ENCODE results near the gene PPP1R16B.

Gene PPP1R16B

GRCh38 chr20:38905375-38905774 lies 99.9 kb downstream of the PPP1R16B start:
- H3K27ac ChIP-seq: no peak overlapping the region
- TF ChIP-seq, protein P1, sequence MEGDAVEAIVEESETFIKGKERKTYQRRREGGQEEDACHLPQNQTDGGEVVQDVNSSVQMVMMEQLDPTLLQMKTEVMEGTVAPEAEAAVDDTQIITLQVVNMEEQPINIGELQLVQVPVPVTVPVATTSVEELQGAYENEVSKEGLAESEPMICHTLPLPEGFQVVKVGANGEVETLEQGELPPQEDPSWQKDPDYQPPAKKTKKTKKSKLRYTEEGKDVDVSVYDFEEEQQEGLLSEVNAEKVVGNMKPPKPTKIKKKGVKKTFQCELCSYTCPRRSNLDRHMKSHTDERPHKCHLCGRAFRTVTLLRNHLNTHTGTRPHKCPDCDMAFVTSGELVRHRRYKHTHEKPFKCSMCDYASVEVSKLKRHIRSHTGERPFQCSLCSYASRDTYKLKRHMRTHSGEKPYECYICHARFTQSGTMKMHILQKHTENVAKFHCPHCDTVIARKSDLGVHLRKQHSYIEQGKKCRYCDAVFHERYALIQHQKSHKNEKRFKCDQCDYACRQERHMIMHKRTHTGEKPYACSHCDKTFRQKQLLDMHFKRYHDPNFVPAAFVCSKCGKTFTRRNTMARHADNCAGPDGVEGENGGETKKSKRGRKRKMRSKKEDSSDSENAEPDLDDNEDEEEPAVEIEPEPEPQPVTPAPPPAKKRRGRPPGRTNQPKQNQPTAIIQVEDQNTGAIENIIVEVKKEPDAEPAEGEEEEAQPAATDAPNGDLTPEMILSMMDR (conservative IDR thresholded peaks at IDR 0.05): no peak

- TF ChIP-seq, protein P1 (conservative IDR thresholded peaks at IDR 0.05): no peak
- H3K27ac ChIP-seq: no peak overlapping the region
These were observed 102.6 kb downstream of the PPP1R16B start for GRCh38 chr20:38907918-38908677.

DNA sequence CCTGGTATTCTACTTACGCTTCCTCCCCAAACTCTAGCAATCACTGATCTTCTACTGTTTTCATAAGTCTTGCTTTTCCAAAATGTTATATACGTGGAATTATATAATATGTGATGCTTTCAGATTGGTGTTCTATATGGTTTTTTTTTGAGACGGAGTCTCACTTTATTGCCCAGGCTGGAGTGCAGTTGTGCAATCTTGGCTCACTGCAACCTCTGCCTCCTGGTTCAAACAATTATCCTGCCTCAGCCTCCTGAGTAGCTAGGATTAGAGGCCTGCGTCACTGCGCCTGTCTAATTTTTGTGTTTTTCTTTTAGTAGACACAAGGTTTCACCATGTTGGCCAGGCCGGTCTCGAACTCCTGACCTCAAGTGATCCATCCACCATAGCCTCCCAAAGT lies 109.9 kb downstream of the PPP1R16B start:
- no peak overlapping the region for H3K27ac ChIP-seq
- TF ChIP-seq, protein P1 (conservative IDR thresholded peaks at IDR 0.05): no peak

DNA sequence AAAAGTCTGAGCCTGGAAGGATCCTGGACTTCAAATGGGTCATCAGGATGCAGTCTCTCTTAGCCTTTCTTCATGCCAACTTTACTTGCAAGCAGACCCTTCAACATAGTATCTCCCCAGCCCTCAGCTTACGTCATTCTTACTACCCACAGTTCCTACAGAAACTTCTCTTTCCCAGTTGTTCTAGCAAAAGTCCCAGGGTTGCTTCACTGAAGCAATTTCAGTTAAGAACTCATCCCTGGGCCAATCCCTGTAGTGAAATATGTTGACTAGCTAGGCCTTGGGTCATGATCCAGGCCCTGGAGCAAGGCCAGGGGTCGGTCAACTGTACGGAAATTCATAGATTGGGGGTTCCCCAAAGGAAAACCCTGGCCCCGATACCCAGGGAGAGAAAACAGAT lies 112.2 kb downstream of the PPP1R16B start:
- TF ChIP-seq, protein P1 (conservative IDR thresholded peaks at IDR 0.05): no peak
- H3K27ac ChIP-seq: no peak overlapping the region

DNA sequence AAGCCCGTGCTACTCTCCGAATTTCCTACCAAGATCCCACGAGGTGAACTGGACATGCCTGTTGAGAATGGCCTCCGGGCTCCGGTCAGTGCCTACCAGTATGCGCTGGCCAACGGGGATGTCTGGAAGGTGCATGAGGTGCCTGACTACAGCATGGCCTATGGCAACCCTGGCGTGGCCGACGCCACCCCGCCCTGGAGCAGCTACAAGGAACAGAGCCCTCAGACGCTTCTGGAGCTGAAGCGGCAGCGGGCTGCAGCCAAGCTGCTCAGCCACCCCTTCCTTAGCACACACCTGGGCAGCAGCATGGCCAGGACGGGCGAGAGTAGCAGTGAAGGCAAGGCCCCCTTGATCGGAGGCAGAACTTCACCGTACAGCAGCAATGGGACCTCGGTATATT lies 112.7 kb downstream of the PPP1R16B start:
- no peak overlapping the region for H3K27ac ChIP-seq
- TF ChIP-seq, protein P1 (conservative IDR thresholded peaks at IDR 0.05): no peak

DNA sequence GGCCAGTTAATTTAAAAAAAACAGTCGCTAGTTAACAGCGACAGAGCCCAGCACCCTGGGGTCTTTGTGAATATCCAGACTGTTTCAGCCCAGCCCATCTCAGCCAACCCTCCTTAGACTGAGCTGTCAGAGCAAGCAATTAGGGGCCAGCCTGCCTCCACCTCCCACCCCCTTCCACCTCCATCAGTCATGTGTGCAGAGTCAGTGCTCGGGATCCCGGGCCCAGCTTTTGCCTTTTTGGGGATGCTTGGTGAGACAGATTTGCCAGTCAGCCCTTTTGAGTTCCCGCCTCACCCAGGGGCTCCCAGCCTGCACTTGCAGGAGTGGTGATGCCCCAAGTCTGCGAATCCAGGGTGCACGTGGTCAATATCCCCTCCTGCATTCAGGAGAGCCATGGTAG lies 114.2 kb downstream of the PPP1R16B start:
- TF ChIP-seq, protein P1 (conservative IDR thresholded peaks at IDR 0.05): no peak

GRCh38 chr20:38920411-38920810 lies 114.9 kb downstream of the PPP1R16B start:
- no peak overlapping the region for H3K27ac ChIP-seq
- TF ChIP-seq, protein P1 (conservative IDR thresholded peaks at IDR 0.05): no peak

More for the DNA sequence above, 114.2 kb downstream of the PPP1R16B start:
- H3K27ac ChIP-seq: no peak overlapping the region

Data from VCaP (cell line).